Activated CD8-positive, alpha-beta T cell treated with anti-CD3 and anti-CD28 coated beads for 36 hours (primary cell): ENCODE data around the gene AMBRA1. TPM values are rescaled to one million over a fixed set of nuclear protein-coding genes. Genes with fewer than 3 reads are reported as not detected.

Source experiments
- ATAC-seq: fragments of 200-7000 bp; cut with Tn5 transposase; one replicate; pipeline ENCODE4 v1.10.0; 2021; ENCODE audit warnings: mild to moderate bottlenecking, moderate library complexity
- CTCF ChIA-PET: fragments of 350-600 bp; sonication (Branson Sonifier 250); formaldehyde crosslinking; loops from one replicate; lab custom pipeline; 2021; ENCODE audit warnings: antibody characterized with exemption; lab: Charles Lee
- POLR2A ChIA-PET: fragments of 350-600 bp; sonication (Branson Sonifier 250); formaldehyde crosslinking; loops from one replicate; lab custom pipeline; 2021; ENCODE audit warnings: antibody characterized with exemption; lab: Charles Lee
- DNase-seq: peaks from one replicate; pipeline ENCODE4 v3.0.0-alpha.2; 2020
- H3K27ac Mint-ChIP-seq: one replicate; pipeline ENCODE4 v1.8.0; 2021; ENCODE audit warnings: mild to moderate bottlenecking, mixed read lengths
- H3K27me3 Mint-ChIP-seq: one replicate; pipeline ENCODE4 v1.8.0; 2021; ENCODE audit warnings: mixed read lengths
- H3K36me3 Mint-ChIP-seq: one replicate; pipeline ENCODE4 v1.8.0; 2021; ENCODE audit warnings: low read depth, mixed read lengths
- H3K4me1 Mint-ChIP-seq: one replicate; pipeline ENCODE4 v1.8.0; 2021; ENCODE audit warnings: low read depth, mixed read lengths
- H3K4me3 Mint-ChIP-seq: one replicate; pipeline ENCODE4 v1.8.0; 2021; ENCODE audit warnings: mild to moderate bottlenecking, moderate library complexity, mixed read lengths
- H3K9me3 Mint-ChIP-seq: one replicate; pipeline ENCODE4 v1.8.0; 2021; ENCODE audit warnings: mixed read lengths
- intact Hi-C: fragments of 100-400 bp; cut with micrococcal nuclease; formaldehyde crosslinking; loops from one replicate; pipeline ENCODE4 v1.10.0; 2022
- total RNA-seq, 2 experiments: library from RNA; stranded (reverse); gene quantifications; one replicate each; pipeline ENCODE4 v1.2.3, GENCODE V29; 2021
- TF ChIP-seq, protein P1 (sequence below): fragments of 200-600 bp; IDR thresholded peaks from one replicate; pipeline ENCODE4 v1.8.0; 2022; ENCODE audit warnings: antibody characterized with exemption, mild to moderate bottlenecking

AMBRA1 gene
- total RNA-seq, 2 experiments from 2014 or later: 24.0 to 24.1 TPM

GRCh38 chr11:46363455-46364005 lies 230.3 kb downstream of the AMBRA1 start:
- peaks cover 54% of the 10 kb centered on the region for H3K4me1 Mint-ChIP-seq
- peaks cover 3% of the 10 kb centered on the region for H3K36me3 Mint-ChIP-seq
- intact Hi-C loops: no loop called here
- ChIA-PET POLR2A (interaction anchor here (10.2 kb wide), 1 partner anchor 13 kb away, joined by 135 read pairs; the partner anchor contains the start of gene DGKZ), CTCF (interaction anchor here (2.7 to 17.8 kb wide), 2 partner anchors 12 to 124 kb away, joined by 13 to 480 read pairs; partner anchors contain the start of gene DGKZ)
- no peaks in the 10 kb centered on the region for H3K27me3 Mint-ChIP-seq
- ATAC-seq (no peak), DNase-seq (no peak)
- H3K4me3 Mint-ChIP-seq: no peak overlapping the region
- peak overlapping the region; percentile 95 for H3K27ac Mint-ChIP-seq
- H3K9me3 Mint-ChIP-seq: no peaks in the 10 kb centered on the region
- TF ChIP-seq, protein P1, sequence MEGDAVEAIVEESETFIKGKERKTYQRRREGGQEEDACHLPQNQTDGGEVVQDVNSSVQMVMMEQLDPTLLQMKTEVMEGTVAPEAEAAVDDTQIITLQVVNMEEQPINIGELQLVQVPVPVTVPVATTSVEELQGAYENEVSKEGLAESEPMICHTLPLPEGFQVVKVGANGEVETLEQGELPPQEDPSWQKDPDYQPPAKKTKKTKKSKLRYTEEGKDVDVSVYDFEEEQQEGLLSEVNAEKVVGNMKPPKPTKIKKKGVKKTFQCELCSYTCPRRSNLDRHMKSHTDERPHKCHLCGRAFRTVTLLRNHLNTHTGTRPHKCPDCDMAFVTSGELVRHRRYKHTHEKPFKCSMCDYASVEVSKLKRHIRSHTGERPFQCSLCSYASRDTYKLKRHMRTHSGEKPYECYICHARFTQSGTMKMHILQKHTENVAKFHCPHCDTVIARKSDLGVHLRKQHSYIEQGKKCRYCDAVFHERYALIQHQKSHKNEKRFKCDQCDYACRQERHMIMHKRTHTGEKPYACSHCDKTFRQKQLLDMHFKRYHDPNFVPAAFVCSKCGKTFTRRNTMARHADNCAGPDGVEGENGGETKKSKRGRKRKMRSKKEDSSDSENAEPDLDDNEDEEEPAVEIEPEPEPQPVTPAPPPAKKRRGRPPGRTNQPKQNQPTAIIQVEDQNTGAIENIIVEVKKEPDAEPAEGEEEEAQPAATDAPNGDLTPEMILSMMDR: no peak

DNA sequence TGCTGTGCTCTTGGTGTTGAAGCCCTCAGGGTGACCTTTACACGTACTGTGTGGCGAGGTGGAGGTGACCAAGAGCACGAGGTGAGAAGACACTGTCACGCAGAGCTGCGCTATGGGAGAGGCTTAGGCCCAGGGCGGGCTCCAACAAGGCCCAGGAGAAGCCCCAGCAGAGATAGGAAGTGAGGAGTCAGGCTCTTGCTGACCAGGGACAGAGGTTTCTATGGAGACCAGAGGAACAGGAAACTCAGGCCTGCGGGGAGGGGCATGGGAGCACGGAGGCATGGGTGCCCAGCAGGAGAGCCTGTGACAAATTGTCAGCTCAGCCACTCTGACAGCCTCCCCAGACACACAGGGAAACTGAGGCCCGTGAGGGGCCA lies 230.8 kb downstream of the AMBRA1 start:
- TF ChIP-seq, protein P1: no peak
- Mint-ChIP-seq H3K4me3 (peak overlapping the region; percentile 74), H3K4me1 (peaks cover 56% of the 10 kb centered on the region), H3K36me3 (no peaks in the 10 kb centered on the region), H3K27me3 (no peaks in the 10 kb centered on the region), H3K9me3 (no peaks in the 10 kb centered on the region), H3K27ac (peak overlapping the region; percentile 95)
- DNase-seq (no peak), ATAC-seq (no peak)
- ChIA-PET POLR2A (interaction anchor here (10.2 kb wide), 1 partner anchor 12 kb away, joined by 135 read pairs; the partner anchor contains the start of gene DGKZ), CTCF (interaction anchor here (2.7 to 17.8 kb wide), 2 partner anchors 11 to 124 kb away, joined by 13 to 480 read pairs; partner anchors contain the start of gene DGKZ)
- intact Hi-C loops: no loop called here

GRCh38 chr11:46362156-46363030 lies 231.4 kb downstream of the AMBRA1 start:
- Mint-ChIP-seq H3K36me3 (no peaks in the 10 kb centered on the region), H3K27me3 (no peaks in the 10 kb centered on the region), H3K4me3 (peak overlapping the region; percentile 74), H3K9me3 (no peaks in the 10 kb centered on the region), H3K4me1 (peaks cover 57% of the 10 kb centered on the region), H3K27ac (peak overlapping the region; percentile 95)
- ChIA-PET CTCF (interaction anchor here (1.9 to 17.8 kb wide), 3 partner anchors 11 to 123 kb away, joined by 6 to 480 read pairs (median 13); partner anchors contain the start of gene DGKZ), POLR2A (interaction anchor here (10.2 kb wide), 1 partner anchor 12 kb away, joined by 135 read pairs; the partner anchor contains the start of gene DGKZ)
- DNase-seq (no peak), ATAC-seq (no peak)
- intact Hi-C loops: no loop called here
- TF ChIP-seq, protein P1: no peak

- Mint-ChIP-seq H3K27me3 (no peaks in the 10 kb centered on the region), H3K27ac (peak overlapping the region; percentile 95), H3K4me3 (peak overlapping the region; percentile 74), H3K4me1 (peaks cover 59% of the 10 kb centered on the region), H3K36me3 (peaks cover 3% of the 10 kb centered on the region), H3K9me3 (no peaks in the 10 kb centered on the region)
- peak; percentile 85 for DNase-seq
- TF ChIP-seq, protein P1: no peak
- ChIA-PET CTCF (interaction anchor here (0.6 to 20.2 kb wide), 8 partner anchors 3 to 230 kb away, joined by 3 to 480 read pairs (median 6); partner anchors contain the start of gene DGKZ), POLR2A (interaction anchor here (0.9 to 10.2 kb wide), 2 partner anchors 10 to 11 kb away, joined by 4 to 135 read pairs; partner anchors contain the start of gene DGKZ)
- intact Hi-C loops: no loop called here
- ATAC-seq: peak; percentile 94
These were observed 232.3 kb downstream of the AMBRA1 start for GRCh38 chr11:46361283-46362155.
